ENCODE results near the gene PHYKPL. TPM values are rescaled to one million over a fixed set of nuclear protein-coding genes. Genes with fewer than 3 reads are reported as not detected.

Gene PHYKPL
- total and polyA plus RNA-seq, 2 of the 13 experiments (the other 11 are each of a cell fraction or from before 2014, with no cell fraction given) = 18.0 to 78.6 TPM

- TF ChIP-seq ZNF318 (CRISPR knock-in tag; IDR thresholded peaks at IDR 0.05) (no peak), CAMTA2 (CRISPR knock-in tag; IDR thresholded peaks at IDR 0.05; ENCODE audit: borderline replicate concordance) (no peak), RXRA (CRISPR knock-in tag; IDR thresholded peaks at IDR 0.05) (peak; percentile 47; the same call in 1 of the 2 replicates), PHF8 (CRISPR knock-in tag; IDR thresholded peaks at IDR 0.05) (0 out of 2 replicates have a peak, but pooled peaks have one; percentile 36), JDP2 (CRISPR knock-in tag; IDR thresholded peaks at IDR 0.05; ENCODE audit: borderline replicate concordance) (no peak), ELF3 (CRISPR knock-in tag; IDR thresholded peaks at IDR 0.05) (no peak), IRF2 (CRISPR knock-in tag; IDR thresholded peaks at IDR 0.05) (peak; percentile 52; the same call in 1 of the 2 replicates), REST (IDR thresholded peaks at IDR 0.05; ENCODE audit: borderline replicate concordance in 1 of 2, low read depth in 1 of 2, low read length in 2 of 2) (no peak), EZH2 (conservative IDR thresholded peaks at IDR 0.05; ENCODE audit: low read depth, low read length) (no peak), EHMT2 (IDR thresholded peaks at IDR 0.05; ENCODE audit: borderline replicate concordance, low read depth, low read length) (no peak), YEATS2 (CRISPR knock-in tag; IDR thresholded peaks at IDR 0.05; ENCODE audit: borderline replicate concordance) (no peak; the same call in 1 of the 2 replicates), ZNF891 (CRISPR knock-in tag; IDR thresholded peaks at IDR 0.05) (0 out of 2 replicates have a peak, but pooled peaks have one; percentile 63), HMGA1 (CRISPR knock-in tag; conservative IDR thresholded peaks at IDR 0.05) (no peak), ZBTB37 (CRISPR knock-in tag; IDR thresholded peaks at IDR 0.05) (no peak), NFE2L2 (IDR thresholded peaks at IDR 0.05; ENCODE audit: low read length) (no peak)
Observed at GRCh38 chr5:178163772-178164735, 68.5 kb downstream of the PHYKPL start (continued).
